GM21737 (cell line): ENCODE measurements around the gene TXNL4B.

Source experiments
- ATAC-seq: cut with Tn5 transposase; IDR thresholded peaks from one replicate; pipeline ENCODE4 v1.9.1; 2021; ENCODE audit warnings: mild to moderate bottlenecking, moderate library complexity; ENCODE audit not compliant: unreplicated experiment

Gene TXNL4B

GRCh38 chr16:72042157-72042660 is 51.2 kb downstream of the TXNL4B start:
- ATAC-seq, result no peak

- no peak for ATAC-seq
These were observed 57.3 kb downstream of the TXNL4B start for GRCh38 chr16:72036098-72036497.
